ENCODE measurements around the gene ERC1. TPM values are rescaled to one million over a fixed set of nuclear protein-coding genes. Genes with fewer than 3 reads are reported as not detected.
"Not testable (repeated sequence)": the region's sequence is repeated elsewhere in the genome, so short reads cannot be mapped to it uniquely, and the experiment has no call there.

The ERC1 gene
- polyA plus RNA-seq, 5 donors = 27.0 to 40.4 (median 33.6) TPM

DNA sequence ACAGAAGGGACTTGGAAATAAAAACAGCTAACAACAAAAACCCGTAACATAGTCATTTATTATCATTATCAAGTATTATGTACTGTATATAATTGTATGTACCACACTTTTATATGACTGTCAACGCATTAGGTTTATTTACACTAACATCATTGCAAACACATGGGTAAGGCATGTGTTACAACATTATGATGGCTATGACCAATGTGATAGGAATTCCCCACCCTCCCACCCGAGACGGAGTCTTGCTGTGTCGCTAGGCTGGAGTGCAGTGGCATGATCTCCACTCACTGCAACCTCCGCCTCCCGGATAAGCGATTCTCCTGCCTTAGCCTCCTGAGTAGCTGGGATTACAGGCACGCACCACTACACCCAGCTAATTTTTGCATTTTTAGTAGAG, 82.6 kb downstream of the ERC1 start:
- no peak for DNase-seq

DNA sequence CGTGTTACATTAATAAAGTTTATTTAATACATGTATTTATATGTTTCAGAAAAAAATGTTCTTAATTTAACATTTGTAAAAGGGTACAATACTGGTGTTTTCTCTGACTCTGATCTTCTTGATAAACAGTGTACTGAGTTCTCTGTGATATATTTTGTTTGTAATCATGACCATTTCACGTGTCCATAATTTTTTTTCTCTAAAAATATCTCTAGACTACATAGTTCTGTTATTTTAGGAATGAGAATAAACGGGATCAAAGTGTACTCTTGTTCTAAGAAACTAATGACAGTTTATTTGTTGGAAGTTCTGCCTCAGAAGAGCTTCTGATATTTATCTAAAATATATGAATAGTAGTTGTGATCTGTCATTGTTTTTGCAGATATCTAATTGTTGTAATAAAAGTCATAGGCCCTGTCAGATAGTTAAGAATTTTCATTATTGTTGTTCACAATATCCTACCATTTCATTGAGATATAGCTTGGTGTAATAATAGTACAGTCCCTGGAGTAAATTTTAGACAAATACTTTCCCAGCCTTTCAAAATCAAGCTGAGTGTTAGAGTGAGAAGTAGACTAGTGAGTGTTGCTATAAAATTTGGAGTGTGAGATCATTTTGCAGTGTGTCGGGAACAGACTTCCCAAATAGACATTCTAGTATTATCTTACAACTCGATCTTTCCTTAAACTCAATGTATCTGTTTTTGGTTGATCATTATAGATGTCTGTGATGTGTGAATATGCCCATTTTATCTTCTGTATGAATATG, 86.2 kb downstream of the ERC1 start:
- DNase-seq = no peak

DNA sequence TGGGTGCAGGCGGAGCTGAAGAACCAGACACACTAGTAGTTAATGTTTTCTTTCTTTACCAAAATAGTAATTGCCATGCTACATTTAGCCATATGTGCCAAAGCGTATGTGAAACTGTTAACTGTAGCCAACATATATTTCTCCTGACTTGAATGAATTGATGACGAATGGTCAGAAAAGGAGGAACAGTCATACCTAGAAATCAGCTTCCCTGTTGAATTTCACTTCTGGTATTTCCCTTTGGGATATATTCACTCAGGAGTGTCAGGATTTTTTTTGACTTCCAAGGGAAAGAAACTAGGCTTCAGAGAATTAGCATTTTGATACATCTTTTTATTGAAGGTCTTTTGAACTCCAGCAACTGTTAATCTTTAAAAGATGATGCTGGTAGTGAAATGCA, 87.0 kb downstream of the ERC1 start:
- no peak for DNase-seq

DNA sequence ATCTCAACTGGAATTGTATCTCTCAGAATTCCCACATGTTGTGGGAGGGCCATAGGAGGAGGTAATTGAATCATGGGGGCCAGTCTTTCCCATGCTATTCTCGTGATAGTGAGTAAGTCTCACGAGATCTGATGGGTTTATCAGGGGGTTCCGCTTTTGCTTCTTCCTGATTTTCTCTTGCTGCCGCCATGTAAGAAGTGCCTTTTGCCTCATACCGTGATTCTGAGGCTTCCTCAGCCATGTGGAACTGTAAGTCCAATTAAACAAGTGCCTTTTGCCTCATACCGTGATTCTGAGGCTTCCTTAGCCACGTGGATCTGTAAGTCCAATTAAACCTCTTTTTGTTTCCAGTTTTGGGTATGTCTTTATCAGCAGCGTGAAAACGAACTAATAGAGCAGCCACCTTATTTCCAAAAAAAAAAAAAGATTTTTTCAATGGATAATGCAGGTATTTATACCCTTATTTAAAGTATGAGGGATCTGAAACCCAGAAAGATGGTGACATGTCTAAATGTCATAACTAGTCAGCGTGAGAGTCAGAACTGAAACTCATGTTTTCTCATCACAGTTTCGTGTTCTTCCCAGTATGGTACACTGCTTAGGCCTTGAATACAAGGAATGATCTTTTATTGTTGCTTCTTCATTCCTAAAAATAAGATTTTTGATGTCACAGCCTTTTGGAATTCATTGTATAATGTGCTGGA, 89.6 kb downstream of the ERC1 start:
- DNase-seq = no peak

DNA sequence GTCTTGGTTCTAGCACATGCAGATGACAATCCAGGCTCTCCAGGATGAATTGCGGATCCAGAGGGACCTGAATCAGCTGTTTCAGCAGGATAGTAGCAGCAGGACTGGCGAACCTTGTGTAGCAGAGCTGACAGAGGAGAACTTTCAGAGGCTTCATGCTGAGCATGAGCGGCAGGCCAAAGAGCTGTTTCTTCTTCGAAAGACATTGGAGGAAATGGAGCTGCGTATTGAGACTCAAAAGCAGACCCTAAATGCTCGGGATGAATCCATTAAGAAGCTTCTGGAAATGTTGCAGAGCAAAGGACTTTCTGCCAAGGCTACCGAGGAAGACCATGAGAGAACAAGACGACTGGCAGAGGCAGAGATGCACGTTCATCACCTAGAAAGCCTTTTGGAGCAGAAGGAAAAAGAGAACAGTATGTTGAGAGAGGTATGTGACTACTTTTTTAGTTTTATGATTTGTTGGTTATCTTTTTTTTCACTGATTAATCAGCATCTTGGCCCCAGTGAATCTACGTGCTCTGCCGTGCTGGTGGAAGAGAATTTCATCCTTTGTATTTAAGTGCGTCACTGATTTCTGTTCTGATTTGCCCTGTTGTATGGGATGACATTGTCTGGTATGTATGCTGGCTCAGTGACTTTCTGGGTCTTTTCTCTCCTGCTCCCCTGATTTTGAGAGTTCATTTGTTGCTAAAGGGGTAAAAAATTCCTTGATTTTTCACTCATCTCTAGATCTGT, 92.3 kb downstream of the ERC1 start:
- DNase-seq = no peak

DNA sequence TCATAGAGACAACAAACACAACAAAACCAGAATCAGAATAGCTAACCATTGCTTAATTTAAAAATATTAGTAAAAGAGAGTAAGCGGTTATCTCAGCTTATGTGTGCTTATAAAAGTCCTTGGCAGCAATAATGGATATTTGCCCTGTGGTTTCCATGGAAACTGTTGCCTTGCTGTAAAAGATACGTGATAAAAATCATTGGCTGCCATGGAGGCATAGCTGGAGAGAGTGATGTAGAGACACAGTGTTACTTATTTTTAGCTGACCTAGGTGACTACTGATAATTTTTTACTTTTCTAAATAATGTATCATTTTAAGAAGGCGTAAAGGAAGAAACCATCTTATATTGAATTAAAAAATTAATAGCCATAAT, 92.9 kb downstream of the ERC1 start:
- peak; percentile 38 to 67 for DNase-seq

DNA sequence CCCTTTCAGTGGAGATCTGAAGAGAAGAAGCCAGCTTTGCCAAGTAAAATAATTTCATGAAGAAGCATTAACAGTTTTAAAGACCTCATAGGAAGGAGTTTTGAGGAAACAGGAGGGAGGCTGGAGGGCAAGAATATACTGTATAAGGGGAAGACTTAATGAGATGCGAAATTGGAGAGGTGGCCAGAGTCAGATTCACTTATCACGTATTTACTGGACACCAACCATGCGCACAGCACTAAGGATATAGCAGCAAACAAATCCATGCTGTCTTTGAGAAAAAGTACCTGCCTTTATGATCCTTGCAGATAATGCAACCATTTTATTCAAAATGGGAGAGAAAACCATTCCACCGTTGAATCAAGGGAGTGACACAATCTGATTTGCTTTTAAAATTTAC, 100.3 kb downstream of the ERC1 start:
- no peak for DNase-seq

DNA sequence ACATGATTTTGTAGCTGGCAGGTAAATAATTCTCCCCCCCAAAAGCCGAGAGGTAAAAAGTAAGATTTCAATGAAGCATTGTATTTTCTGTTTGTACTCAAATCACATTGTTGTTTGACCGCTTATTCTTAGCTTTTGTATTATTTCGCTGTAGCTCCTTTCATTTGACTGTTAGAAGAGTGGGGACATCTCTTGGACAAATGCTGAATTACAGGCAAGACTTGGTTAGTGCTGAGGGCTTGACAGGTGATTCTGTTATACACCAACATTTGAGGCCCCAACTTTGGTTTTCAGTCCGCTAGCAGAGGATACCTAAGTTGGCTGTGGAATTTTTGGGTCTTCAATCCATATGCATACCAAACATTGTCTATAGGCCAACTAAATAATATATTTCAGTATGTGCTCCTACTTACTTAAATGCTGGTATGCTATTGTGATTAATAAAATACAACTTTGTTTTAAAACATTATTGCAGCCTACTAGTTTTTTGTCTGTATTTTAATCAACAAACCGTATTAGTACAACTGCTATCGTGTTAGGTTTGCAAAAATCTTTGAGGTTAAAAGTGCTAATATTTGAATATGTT, 102.2 kb downstream of the ERC1 start:
- peak in 1 of 2 donors; percentile 47 for DNase-seq

DNA sequence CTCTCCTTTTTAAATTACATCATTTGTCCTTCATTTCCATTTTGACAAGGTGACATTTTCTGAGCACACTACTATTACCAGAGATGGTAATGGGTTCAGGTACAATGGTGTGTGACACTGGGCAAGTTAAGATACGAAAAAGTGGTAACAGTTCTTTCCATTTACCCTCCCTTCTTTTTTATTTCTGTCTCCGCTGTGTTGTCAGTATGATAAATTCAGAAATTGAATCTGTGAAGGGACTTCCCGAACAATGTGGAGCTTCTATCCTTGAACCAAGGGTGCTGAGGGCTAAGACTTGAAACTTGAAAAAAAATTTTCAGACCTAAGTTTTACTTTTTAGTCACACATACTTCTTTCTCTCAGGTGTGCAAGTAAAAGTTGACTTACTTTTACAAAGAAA, 103.7 kb downstream of the ERC1 start:
- no peak for DNase-seq

DNA sequence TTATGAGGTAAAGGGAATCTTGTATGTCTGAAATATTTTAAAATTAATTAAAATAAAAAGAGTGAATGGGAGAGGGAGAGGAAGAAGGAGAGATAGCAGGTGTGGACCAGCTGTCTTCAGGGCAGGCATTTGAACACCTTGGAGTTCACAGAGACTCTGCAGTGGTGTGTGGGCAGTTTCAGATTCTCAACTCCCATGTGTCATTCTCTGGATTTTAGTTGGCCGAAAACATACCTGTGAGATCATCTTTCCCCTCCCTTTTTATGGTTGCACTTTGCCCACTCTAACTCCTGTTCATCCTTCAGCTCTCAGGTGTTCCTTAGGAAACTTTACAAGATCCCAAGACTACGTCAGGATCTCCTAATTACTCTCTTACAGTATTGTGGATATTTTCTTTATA, 108.1 kb downstream of the ERC1 start:
- DNase-seq = no peak

DNA sequence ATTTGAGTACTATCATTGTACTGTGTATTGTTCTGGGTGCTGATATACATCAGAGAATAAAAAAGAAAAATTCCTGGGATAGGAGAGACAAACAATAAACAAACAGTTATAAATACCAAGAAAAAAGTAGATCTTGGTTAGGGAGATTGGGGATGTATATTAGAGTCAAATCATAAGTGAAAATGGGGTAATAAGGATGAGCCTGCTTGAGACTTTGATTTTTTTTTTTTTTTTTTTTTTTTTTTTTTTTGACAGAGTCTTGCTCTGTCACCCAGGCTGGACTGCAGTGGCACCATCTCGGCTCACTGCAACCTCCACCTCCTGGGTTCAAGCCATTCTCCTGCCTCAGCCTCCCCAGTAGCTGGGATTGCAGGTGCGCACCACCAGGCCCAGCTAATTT, 108.6 kb downstream of the ERC1 start:
- DNase-seq = not testable (repeated sequence)

DNA sequence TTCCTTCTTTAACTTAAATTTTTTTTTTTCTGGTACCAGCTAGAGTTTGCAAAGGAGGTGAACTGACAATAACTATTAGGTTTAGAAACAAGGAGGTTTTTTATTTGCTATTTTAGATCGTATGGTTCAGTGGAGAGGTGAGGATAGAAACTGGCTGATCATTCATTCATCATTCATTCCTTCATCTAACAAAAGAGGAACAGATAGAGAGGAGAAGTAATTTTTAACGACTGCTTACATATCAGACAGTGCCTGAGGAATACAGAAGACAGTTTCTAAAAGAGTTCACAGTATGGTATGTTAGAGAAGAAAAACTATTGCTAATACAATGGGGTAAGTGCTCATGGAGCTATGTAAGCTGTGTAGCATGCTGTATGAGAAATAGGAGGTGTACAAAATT, 111.1 kb downstream of the ERC1 start:
- no peak for DNase-seq

DNA sequence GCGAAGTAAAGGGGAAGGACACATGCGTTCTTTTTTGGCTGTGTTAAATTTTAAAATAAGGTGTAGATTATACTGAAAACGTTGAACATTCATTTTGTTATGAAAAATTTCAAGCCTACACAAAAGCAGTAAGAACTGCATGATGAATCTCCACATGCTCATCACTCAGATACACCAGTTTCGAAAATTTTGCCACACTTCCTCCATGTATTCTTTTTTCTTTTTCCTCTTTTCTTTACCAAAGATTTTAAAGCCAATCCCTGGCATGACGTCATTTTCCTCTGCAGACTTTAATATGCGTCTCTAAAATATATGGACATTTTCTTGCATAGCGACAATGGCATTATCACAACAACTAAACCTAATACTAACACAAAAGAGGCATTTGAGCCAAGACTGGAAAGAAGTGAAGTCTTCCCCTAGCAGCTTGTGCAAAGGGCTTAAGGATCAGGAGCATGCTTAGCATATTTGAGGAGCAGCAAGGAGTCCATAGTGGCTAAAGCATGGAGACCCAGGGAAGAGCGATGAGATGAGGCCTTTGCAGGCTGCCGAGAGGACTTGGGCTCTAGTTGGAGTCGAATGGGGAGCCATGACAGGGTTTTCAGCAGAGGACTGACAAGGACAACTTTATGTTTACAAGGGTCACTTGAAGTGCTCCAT, 111.9 kb downstream of the ERC1 start:
- no peak for DNase-seq

DNA sequence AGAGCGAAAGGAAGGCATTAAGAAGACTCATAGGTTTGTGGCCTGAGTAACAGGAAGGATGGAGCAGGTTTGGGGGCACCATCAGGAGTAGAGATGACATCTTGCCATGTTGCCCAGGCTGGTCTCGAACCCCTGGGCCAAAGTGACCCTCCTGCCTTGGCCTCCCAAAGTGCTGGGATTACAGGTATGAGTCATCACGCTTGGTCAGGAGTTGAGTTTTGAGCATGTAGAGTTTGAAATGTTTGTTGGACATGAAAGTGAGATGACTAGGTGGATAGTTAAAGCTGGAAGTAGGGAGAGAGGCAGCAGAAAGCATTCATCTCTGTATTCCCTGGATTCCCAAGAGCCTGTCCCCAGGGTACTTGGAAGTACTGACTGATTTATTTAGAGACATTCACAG, 112.6 kb downstream of the ERC1 start:
- no peak for DNase-seq

DNA sequence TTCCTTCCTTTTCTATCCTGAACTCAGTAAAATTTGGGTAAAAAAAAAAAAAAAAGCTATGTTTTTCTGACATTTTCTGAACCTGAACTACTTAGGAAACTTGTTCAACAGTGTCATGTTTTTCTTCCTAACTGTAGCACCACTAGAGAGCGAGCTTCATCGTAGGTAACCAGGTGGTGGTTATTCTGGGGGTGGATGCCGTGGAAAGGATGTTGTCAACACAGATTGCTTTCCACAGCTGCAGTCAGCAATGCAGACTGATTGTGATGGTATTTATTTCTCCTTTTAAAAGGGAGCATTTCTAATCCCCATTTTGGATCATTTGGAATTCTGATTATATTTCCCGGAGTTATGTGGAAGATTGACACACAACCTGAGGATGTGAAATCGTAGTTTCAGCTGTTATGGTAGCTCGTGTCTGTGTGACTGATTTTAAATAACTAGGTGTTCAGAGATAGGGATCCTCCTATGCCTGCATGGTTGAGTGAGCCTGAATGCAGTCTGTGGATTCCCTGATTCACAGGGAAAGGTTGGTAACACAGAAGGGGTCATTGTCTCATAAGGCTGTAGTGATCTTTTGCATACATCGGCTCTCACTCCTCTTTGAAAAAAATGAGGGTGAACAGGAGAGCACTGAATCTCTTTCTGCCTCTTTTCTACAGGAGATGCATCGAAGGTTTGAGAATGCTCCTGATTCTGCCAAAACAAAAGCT, 113.2 kb downstream of the ERC1 start:
- no peak for DNase-seq

DNA sequence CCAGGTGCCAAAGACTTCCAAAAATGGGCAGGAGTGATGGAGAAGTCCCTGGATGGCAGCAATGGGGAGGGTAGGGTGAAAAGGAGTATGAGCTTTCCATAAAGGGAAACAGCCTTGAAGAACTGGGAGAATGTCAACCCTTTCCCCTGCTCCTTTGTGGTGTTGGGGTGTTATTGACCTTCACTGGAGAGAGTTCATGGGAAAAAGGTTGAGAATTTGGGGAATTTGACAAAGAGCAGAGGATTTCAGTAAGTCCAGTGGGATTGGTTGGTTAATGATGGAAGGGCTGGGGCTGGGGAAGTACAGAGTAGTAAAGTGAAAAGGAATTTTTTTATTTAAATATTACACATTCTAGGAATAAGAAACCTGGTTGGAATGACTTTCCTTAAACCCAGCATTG, 116.6 kb downstream of the ERC1 start:
- DNase-seq = no peak

DNA sequence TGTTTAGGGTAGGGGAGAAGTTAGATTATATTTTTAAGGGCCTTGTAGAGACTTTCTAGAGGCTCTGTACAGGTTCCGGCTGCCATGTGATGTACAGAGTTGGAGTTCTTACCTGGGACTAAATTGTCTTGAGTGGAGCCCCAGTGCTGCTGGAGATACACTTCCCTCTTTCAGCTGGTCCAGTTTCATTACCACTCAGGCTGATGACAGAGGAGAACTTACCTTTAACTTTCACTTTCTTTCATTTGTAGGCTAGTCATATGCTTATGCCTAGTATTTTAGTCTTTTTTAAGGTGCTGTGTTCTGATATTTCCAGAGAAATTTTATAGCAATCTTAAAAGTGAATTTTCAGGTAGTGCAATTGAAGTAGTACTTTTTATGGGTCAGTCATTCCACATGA, 117.3 kb downstream of the ERC1 start:
- DNase-seq = no peak

DNA sequence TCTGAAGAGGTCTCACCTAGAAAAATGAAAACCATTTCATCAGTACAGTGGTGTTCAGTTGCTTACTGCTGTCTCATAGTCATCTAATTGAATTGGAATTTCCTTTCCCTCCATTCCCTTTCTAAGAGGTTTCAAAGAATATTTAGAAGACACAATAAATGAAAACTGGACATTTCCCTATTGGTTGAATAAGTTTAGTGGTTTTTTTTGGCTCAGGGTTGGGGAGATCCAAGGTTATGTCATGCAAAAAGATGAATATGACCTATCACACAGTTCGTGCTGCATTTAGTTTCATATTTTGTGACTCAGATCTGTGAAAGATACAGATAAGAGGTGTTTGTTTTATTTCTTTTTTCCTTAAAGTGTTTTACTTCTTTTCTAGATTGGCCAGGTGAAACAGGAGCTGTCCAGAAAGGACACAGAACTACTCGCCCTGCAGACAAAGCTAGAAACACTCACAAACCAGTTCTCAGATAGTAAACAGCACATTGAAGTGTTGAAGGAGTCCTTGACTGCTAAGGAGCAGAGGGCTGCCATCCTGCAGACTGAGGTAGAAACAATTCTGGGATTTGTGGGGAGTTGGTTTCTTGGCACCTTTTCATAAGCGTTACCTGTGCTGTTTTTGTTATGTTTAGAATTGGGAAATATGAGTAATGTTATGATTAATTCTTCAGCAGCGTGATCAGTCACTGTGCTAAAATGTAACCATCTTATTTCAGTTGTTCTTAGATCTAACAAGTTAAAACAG, 124.6 kb downstream of the ERC1 start:
- no peak for DNase-seq

DNA sequence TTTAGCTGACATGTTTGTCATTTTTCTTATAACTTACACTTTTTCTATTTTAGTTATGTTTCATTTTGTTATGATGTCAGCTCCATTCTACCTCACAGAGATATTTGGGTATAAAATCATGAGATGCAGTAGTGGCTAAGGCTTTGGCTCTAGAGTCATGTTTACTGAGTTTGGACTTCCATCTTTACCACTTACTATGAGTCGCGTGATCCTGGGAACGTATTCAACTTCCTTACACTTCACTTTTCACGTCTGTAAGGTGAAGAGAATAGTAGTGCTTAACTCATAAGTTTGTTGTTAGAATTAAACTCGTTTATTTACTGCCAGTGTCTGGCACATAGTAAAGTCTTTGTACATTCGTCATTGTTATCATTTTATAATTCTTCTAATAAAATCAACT, 126.3 kb downstream of the ERC1 start:
- DNase-seq = no peak

DNA sequence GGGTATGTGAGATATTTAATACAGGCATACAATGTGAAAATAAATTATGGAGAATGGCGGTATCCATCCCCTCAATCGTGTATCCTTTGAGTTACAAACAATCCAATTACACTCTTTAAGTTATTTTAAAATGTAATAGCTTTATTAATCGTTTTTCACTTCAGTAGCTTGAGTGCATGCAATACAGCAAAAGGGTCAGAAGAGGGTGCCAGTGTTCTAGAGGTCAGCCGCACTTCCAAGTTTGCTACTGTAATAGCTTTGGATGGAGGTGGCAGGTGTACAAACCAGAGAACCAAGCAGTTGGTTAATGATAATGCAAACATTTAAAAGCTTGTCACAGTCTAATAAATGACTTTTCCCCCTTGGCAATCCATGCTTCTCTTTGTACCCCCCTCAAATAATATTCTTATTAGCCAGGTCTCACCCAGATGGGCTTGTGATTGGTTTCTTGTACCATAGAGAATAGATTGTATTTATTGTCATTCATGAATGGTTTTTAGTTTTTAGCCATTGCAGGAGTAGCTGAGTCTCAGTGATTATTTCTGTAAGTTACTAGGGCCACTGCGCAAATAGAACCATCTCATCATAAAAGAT, 127.0 kb downstream of the ERC1 start:
- DNase-seq = peak; percentile 48 to 71

Measured in right lung (tissue), 5 donors.